Measurements from ENCODE around the gene ST6GALNAC6. TPM values are rescaled to one million over a fixed set of nuclear protein-coding genes. Genes with fewer than 3 reads are reported as not detected.

ST6GALNAC6 gene
- total RNA-seq = 94.7 TPM
- long read RNA-seq, transcript ST6GALNAC6-216 (6 exons, 2,396 nt) = minor isoform, 7 of 189 reads
- long read RNA-seq, transcript ST6GALNAC6-212 (7 exons, 2,357 nt) = minor isoform, 10 of 189 reads
- long read RNA-seq, transcript ST6GALNAC6-204 (6 exons, 2,406 nt) = minor isoform, 71 of 189 reads
- long read RNA-seq, transcript ST6GALNAC6-205 (7 exons, 2,460 nt) = major isoform, 84 of 189 reads
- long read RNA-seq, partial matches to known transcripts = 10 of 189 reads
- long read RNA-seq, other reads (novel, unspliced or antisense) = 0 of 189 reads

- intact Hi-C loops (cut with DNase I) = no loop called here
- Histone ChIP-seq H3K4me1 (peaks cover 63% of the 10 kb centered on the region), H3K4me3 (peak within 1 kb of the TSS; percentile 96), H3K9me3 (no peaks in the 10 kb centered on the region), H3K27ac (peak within 1 kb of the TSS; percentile 94), H3K27me3 (no peaks in the 10 kb centered on the region), H3K36me3 (peaks cover 18% of the 10 kb centered on the region)
- DNase-seq (peak; percentile 90), ATAC-seq (peak; percentile 86)
- TF ChIP-seq CTCF (IDR thresholded peaks at IDR 0.05) = no peak
These were observed at the start of gene ST6GALNAC6 for GRCh38 chr9:127899128-127899943. Gene ST6GALNAC6 (minus strand): TSS chr9:127899603. CDS start chr9:127897981, 1,622 bp downstream.

DNA sequence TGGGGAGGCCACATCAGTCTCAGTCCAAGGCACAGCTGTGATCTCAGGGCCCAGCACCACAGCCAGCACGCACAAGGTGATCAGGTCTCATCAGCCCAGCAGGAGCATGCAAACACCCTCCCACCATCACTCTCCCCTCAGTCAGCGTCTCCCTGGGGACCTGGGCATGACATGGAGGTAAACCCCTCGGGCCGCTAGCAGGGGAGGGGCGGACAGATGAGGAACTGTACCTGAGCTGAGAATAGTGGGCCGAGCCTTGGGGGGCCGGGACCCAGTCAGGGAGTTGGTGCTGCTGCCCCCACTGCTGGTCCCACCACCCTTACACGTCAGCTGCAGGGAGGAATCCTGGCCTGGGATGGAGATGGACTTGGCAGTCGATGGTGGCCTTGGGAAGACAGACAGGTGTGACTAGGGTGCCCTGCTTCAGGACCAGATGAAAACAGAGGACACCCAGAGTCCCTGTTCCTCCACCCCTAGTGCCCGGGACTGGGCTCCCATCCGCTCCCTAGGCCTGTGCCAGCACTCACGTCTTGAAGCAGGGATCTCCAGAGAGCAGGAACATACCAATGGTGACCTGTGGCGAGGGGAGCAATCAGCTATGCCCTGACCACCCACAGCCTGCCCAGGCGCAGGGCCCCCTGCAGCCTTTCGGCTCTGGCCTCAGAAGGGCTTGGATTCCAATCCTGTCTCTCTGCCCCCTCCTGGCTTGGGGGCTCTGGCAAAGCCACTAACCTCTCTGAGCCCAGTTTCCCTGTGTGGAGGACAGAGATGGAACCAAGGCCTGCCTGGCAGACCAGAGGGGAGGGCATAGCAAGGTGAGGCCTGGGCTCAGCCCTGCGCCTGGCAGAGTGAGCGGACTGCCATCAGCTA lies 48.7 kb upstream of the ST6GALNAC6 start:
- ATAC-seq (no peak), DNase-seq (no peak)
- TF ChIP-seq CTCF (IDR thresholded peaks at IDR 0.05) = no peak
- Histone ChIP-seq H3K27me3 (no peaks in the 10 kb centered on the region), H3K36me3 (peaks cover 18% of the 10 kb centered on the region), H3K4me3 (no peak overlapping the region), H3K9me3 (no peaks in the 10 kb centered on the region), H3K27ac (no peak overlapping the region), H3K4me1 (no peaks in the 10 kb centered on the region)
- intact Hi-C loops (cut with DNase I) = loop anchor here (10.0 kb wide), 1 partner anchor 167 kb away; no protein-coding TSS in a partner anchor

GRCh38 chr9:127946728-127947127 lies 47.3 kb upstream of the ST6GALNAC6 start:
- no peak for ATAC-seq
- intact Hi-C loops (cut with DNase I) = loop anchor here (10.0 kb wide), 1 partner anchor 168 kb away; no protein-coding TSS in a partner anchor
- no peak overlapping the region for H3K27ac ChIP-seq
- no peak for DNase-seq
- H3K4me1 ChIP-seq = no peaks in the 10 kb centered on the region
- TF ChIP-seq CTCF (IDR thresholded peaks at IDR 0.05) = no peak
- H3K27me3 ChIP-seq = no peaks in the 10 kb centered on the region
- no peaks in the 10 kb centered on the region for H3K9me3 ChIP-seq
- peaks cover 28% of the 10 kb centered on the region for H3K36me3 ChIP-seq
- H3K4me3 ChIP-seq = no peak overlapping the region

DNA sequence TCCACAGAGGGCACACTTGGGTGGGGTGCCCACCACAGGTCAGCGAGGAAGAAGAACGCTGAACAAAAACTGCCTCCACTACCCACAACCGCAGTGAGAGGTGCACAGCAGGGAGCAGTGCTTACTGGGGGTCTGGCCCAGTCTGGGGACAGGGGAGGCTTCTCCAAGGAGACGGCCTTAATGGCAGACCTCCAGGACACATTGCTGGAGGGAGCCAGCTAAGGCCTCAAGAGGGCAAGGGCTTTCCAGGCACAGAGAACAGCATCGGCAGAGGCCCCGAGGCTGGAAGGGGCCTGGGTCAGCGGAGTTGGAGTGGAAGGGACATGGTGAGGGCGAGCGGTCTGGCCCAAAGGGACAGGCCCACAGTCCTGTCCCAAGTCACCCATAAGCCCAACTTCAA lies 46.5 kb upstream of the ST6GALNAC6 start:
- DNase-seq (no peak), ATAC-seq (no peak)
- Histone ChIP-seq H3K4me1 (no peaks in the 10 kb centered on the region), H3K9me3 (no peaks in the 10 kb centered on the region), H3K36me3 (peaks cover 28% of the 10 kb centered on the region), H3K4me3 (no peak overlapping the region), H3K27ac (no peak overlapping the region), H3K27me3 (no peaks in the 10 kb centered on the region)
- intact Hi-C loops (cut with DNase I) = loop anchor here (10.0 kb wide), 1 partner anchor 169 kb away; no protein-coding TSS in a partner anchor
- no peak for TF ChIP-seq CTCF (IDR thresholded peaks at IDR 0.05)

DNA sequence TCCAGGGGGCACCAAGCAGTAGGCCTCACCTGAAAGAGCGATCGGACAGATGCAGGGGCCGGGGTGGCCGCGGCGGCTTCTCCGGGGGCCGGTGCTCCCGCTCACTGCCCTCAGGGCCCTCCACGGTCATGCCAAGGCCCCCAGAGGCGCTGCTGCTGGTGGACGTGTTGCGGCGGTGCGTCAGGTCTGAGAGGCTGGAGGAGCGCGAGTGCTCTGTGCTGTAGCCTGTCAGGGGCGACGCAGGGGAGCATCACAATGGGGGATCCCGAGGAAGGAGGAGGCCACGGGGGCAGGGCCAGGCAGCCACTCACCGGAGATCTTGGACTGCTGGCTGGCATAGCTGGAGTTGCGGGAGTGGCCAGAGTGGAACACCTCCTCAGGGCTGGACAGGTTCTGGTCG lies 45.9 kb upstream of the ST6GALNAC6 start:
- intact Hi-C loops (cut with DNase I) = loop anchor here (10.0 kb wide), 1 partner anchor 169 kb away; no protein-coding TSS in a partner anchor

More for the DNA sequence above, 45.9 kb upstream of the ST6GALNAC6 start:
- DNase-seq (no peak), ATAC-seq (no peak)
- Histone ChIP-seq H3K4me3 (no peak overlapping the region), H3K27me3 (no peaks in the 10 kb centered on the region), H3K4me1 (no peaks in the 10 kb centered on the region), H3K9me3 (no peaks in the 10 kb centered on the region), H3K36me3 (peaks cover 28% of the 10 kb centered on the region), H3K27ac (no peak overlapping the region)
- no peak for TF ChIP-seq CTCF (IDR thresholded peaks at IDR 0.05)
